ENCODE results near the gene MED29.
A peak's percentile ranks its signal among the peaks of the same experiment; 100 is the strongest.
"Not testable (repeated sequence)": the region's sequence is repeated elsewhere in the genome, so short reads cannot be mapped to it uniquely, and the experiment has no call there.

Gene MED29

GRCh38 chr19:39372047-39372802 lies 19.0 kb upstream of the MED29 start:
- no peak for DNase-seq

DNA sequence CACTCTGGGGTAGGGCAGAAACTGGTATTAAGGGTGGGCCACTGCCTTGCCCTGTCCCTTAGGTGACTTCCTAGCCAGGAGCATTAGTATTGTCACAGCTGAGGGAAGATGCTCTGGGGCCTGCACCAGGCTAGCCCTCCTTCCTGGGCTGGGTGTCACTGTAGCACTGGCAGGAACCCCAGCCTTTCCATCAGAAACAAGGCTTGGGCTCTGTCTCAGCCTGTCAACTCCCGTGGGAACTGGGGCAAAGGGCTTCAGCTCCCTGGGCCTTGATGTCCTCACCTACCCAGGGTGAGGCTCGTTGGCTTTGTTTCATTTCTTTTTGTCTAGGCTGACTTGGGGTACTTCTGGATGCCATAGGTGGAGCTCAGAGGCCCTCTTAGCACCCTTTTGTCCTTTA lies 18.2 kb upstream of the MED29 start:
- no peak for DNase-seq

GRCh38 chr19:39375929-39376328 lies 15.2 kb upstream of the MED29 start:
- no peak for DNase-seq

GRCh38 chr19:39377373-39378362 lies 13.5 kb upstream of the MED29 start:
- no peak for DNase-seq

- DNase-seq, result not testable (repeated sequence)
These were observed 11.8 kb upstream of the MED29 start for GRCh38 chr19:39379366-39379765.

- no peak for DNase-seq
These were observed 11.2 kb upstream of the MED29 start for GRCh38 chr19:39379865-39380396.

DNA sequence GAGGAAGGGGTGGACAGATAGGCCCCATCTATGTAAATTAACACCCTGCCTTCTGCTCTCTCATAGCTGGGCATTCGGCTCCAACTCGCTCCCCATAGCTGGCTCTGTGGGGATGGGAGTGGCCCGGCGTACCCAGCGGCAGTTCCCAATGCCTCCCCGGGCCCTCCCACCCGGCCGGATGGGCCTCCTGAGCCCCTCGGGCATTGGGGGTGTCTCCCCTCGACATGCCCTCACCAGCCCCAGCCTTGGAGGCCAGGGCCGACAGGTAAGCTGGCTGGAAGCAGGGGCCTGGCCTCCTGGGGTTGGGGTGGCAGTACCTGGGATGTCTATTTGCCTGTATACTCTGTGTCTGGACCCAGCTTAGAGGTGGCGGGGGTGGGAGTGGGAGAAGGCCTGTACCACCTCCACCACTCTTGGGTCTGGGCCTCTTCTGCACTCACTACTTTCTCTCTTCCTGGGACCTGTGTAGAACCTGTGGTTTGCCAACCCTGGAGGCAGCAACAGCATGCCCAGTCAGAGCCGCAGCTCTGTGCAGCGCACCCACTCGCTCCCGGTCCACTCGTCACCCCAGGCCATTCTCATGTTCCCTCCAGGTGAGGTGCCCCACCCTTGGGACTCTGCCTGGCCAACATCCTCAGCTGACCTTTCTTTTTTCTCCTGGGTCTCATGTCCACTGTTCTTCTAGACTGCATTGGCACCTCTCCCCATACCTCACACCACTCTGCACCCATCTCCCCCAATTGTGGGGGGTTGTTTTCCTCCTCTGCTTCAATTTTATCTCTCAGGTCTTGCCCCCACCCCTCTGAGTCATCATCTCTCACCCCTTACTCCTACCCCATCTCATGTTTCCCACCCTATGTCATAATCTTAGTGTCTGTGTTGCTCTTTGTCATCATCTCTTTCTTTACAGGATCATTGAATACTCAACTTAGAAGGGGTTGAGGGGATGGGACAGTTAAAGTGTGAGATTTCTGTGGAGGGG lies 10.4 kb upstream of the MED29 start:
- no peak for DNase-seq

GRCh38 chr19:39381910-39382611 lies 9.1 kb upstream of the MED29 start:
- DNase-seq, result no peak

DNA sequence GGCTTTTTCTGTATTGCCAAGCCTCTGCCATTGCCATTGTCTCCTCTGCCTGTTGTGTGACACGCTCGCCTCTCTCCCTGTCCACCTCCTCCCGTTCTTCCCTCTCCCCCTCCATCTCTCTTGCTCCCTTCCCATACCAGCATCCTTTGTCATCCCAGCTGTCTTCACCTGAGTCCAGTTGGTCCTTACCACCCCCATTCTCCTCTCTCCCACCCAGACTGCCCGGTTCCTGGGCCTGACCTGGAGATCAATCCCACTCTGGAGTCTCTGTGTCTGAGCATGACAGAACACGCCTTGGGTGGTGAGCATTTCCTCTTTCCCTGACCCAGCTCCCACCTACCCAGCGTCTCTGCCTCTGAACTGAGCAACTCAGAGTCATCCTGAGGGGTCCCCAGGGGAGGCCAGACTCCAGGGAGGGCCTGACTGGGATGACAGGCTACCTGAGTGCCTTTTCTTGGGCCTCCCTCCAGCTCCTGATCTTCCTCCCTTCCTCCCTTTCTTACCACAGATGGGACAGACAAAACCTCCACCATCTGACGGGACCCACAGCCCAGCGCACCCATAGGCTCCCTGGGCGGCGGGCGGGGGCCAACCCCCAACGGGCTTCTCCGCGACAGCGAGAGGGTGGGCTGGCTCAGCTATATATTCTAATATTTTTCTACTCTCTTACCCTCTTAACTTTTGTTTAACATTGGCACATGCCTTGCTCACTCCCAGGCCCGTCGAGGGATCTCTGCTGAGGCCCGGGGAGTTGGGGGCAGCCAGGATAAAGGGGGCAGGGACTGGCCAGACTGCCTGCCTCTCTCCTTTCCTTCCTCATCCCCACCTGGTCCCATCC lies 8.0 kb upstream of the MED29 start:
- no peak for DNase-seq

DNA sequence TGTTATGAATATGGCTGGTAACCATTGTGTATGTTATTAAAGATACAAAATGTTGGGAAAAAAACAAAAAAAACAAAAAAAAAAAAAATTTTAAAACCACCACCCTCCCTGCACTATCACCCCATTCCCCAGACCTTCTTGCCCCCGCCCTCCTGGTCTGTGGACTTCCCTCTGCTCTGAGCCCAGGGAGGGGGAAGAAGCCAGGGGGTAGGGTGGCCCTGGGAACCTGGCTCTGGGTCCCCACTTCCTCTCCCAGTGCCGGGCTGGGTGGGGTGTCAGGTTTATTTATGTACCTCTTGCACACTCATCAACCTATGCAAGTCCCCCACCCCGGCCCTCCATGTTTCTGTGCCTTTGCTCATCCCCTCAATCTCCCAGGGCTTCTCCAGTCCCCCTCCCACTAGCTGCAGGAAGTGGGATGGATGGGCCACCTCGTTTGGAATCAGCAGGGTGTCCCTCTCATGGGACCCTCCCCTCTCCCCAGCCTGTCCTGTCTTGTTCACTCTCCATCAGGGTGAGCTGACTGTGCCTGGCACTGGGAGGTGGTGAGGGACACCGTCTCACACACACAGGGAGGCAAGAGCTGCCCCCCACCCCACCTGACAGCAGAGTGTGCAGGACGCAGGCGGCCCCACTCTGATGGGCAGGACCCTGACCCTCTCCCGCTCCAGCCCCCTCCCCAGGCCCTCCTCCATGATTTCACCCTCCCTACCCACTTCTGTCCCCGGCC lies 6.2 kb upstream of the MED29 start:
- DNase-seq, result no peak

DNA sequence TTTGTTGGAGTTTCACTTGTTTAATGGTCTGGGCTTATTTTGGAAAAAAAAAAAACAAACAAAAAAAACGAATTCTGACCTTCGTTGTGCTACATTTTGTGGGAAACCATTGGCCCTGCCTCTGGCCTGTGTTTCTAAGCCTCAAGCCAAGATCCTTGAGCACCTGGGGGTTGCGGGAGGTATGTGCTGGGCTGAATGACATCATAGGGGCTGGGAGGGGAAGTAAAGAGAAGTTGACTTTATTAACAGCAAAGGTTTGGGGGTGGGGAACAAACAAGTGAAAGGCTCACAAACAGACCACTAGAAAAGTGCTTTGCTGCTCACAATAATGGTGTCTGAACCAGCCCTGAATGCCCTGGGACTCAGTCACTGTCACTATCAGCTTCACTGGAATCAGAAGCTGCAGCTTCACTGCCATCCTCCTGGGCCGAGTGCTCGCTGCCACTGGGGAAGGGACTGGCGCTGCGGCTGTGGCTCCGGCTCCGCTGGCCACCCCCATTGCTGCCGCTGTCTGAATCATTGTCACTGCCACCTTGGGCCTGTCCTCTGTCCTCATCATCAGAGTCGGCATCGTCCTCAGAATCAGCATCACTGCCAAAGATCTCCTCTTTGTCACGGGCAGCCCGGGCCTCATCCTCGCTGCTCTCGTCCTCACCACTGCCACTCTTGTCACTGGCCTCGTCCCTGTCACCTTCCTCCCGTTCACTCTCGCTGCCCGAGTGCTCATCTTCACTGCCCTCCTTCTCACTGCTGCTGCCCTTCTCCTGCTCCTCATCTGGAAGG lies 5.4 kb upstream of the MED29 start:
- DNase-seq, result no peak

DNA sequence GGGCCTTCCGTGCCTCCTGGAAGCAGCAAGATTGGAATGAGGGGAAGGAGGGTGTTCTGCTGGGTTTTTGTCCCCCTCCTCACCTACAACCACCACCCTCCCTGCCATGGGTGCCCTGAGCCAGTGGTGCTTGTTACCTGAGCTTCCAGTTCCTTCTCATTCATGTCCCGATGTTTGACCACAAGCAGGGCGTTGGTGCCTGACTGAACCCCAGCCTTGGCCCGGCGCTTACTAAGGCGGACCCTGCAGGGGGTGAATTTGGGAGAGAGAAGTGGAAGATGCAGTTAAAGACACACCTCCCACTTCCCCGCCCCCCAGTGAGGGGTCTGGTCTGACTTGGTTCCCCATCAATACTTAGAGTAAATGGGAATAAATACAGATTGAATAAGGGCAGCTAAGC lies 4.6 kb upstream of the MED29 start:
- DNase-seq, result no peak

DNA sequence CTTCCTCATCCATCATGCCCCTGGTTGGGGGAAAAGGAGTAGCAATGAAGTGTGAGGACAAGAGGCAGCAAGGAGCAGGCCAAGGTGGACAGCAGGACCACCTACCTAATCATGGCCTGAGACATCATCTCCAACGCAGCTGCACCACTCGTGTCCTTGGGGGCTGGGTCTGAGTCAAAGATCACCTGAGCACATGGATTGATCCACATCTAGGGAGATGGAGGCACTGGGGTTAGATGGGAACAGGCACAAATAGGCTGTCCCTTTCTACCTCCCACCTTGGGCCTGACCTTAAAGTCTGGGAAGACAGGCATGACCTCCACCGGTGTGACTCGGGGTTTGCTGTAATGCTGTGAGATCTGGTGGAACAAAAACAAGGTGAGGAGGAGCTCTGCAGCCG lies 2.5 kb upstream of the MED29 start:
- no peak for DNase-seq

- no peak for DNase-seq
These were observed 1.4 kb upstream of the MED29 start for GRCh38 chr19:39389631-39390414.

DNA sequence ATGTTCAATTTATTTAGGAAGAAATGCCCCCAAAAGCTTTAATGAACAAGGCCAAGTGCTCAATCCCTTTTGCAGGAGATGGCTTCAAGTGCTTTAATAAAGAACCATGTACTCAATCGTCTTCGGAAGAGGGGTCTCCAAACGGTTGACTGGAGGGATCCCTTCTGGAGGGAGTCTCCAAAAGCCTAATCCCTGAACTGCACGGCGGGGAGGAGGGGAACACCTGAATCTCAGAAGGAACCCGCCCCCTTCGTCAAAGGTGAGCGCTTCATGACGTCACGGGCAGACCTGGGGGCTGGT lies 777 bp upstream of the MED29 start:
- peak; percentile 75 for DNase-seq

DNA sequence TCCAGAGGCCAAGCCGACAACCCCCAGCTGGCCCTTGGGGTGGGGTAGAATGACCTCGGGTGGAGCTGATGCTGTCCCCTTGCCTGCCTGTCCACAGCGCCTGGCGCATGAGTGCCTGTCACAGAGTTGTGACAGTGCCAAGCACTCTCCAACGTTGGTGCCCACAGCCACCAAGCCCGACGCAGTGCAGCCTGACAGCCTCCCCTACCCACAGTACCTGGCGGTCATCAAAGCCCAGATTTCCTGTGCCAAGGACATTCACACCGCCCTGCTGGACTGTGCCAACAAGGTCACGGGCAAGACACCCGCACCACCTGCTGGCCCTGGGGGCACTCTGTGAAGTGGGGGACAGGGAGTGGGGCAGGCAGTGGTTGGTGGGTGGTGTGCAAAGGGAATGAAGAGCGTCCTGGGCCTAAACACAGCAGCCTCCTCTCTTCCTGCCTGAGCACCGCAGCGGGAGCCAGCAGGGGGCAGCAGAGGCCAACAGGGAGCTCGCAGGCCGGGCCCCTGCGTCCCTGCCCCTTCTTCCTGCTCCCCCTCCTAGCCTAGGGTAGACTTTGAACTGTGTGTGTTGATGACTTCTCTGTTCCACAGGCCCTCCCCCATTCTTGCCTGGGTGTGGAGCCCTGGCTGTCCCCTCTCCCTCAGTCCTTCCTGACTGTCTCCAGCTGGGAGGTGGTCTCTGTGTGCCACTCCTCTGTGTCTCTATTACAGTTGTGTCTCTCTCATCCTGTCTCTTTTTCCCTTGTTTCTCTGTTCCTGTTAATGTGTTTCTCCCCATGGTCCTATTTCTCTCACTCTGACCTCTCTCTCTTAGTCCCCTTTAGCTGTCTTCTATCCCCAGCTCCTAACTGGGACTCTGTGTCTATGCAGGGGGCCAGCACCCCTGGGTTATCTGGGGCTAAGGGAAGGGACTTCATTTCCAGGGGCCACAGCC lies 6.5 kb downstream of the MED29 start:
- DNase-seq, result peak; percentile 92

GRCh38 chr19:39398297-39398864 lies 7.2 kb downstream of the MED29 start:
- peak; percentile 40 for DNase-seq
